Omental fat pad (tissue), 4 donors: ENCODE results near the gene HOXC12. TPM values are rescaled to one million over a fixed set of nuclear protein-coding genes. Genes with fewer than 3 reads are reported as not detected.
A peak's percentile ranks its signal among the peaks of the same experiment; 100 is the strongest.

Experiments used
- ATAC-seq: fragments of 150-250 bp; one replicate; pipeline ENCODE4 v1.9.1; 2016; ENCODE audit warnings: mild to moderate bottlenecking, moderate library complexity; ENCODE audit not compliant: low FRiP score
- DNase-seq: peaks from one replicate; pipeline ENCODE4 v3.0.0-alpha.2; 2019; ENCODE audit warnings: low spot score
- CTCF ChIP-seq, 3 donors: fragments of 450-650 bp; IDR thresholded peaks; one replicate each; pipeline ENCODE4 v1.5.1; 2016 to 2017; ENCODE audit warnings: antibody characterized with exemption in 3 of 3, mild to moderate bottlenecking in 3 of 3, moderate library complexity in 2 of 3
- total RNA-seq, 4 donors: library from RNA; depleted of rRNA; stranded (reverse); fragments of >200 nt; gene quantifications; one replicate each; pipeline ENCODE4 v1.1.0, GENCODE V29; 2016

Gene HOXC12
- total RNA-seq, 4 donors from 2014 or later: not detected

- TF ChIP-seq CTCF (IDR thresholded peaks at IDR 0.05): no peak
- ATAC-seq (no peak), DNase-seq (no peak)
Observed at GRCh38 chr12:53937099-53937498, 17.6 kb upstream of the HOXC12 start.

GRCh38 chr12:53937596-53938325 lies 16.9 kb upstream of the HOXC12 start:
- DNase-seq (no peak), ATAC-seq (no peak)
- TF ChIP-seq CTCF (IDR thresholded peaks at IDR 0.05): no peak

- ATAC-seq (no peak), DNase-seq (no peak)
- no peak for TF ChIP-seq CTCF (IDR thresholded peaks at IDR 0.05)
Observed at GRCh38 chr12:53938326-53939140, 16.2 kb upstream of the HOXC12 start, which contains the start of gene HOXC13. TSS of gene HOXC13 (plus strand) at chr12:53938831. CDS start at chr12:53938907, 76 bp downstream.

- TF ChIP-seq CTCF (IDR thresholded peaks at IDR 0.05): no peak
- ATAC-seq: peak; percentile 57
- DNase-seq: no peak
Observed at GRCh38 chr12:53939141-53940108, 15.3 kb upstream of the HOXC12 start.

GRCh38 chr12:53940443-53941014 lies 14.2 kb upstream of the HOXC12 start:
- no peak for TF ChIP-seq CTCF (IDR thresholded peaks at IDR 0.05)
- no peak for DNase-seq
- no peak for ATAC-seq

GRCh38 chr12:53941187-53941586 lies 13.5 kb upstream of the HOXC12 start:
- DNase-seq: no peak
- TF ChIP-seq CTCF (IDR thresholded peaks at IDR 0.05): no peak
- ATAC-seq: no peak
